GM12878 (cell line): Measurements from ENCODE around the gene NSL1. TPM values are rescaled to one million over a fixed set of nuclear protein-coding genes. Genes with fewer than 3 reads are reported as not detected.

Experiments used
- ATAC-seq: fragments of 200-7000 bp; cut with Tn5 transposase; 3 replicates; pipeline ENCODE4 v1.9.1; 2020; ENCODE audit warnings: mild to moderate bottlenecking, moderate library complexity
- BruUV-seq: library from RNA; stranded (reverse); fragments of 400-500 nt; replicated peaks from 2 replicates; lab custom pipeline; 2021; lab: Mats Ljungman, UMichigan
- CTCF ChIA-PET: fragments of 300-600 bp; sonication (Branson Sonifier 250); formaldehyde crosslinking; extraction: SDS; loops from one replicate; lab custom pipeline; 2021; ENCODE audit warnings: inconsistent platforms; lab: Yijun Ruan, JAX
- POLR2A ChIA-PET: fragments of 350-600 bp; formaldehyde crosslinking; extraction: SDS; loops from one replicate; lab custom pipeline; 2021; ENCODE audit warnings: inconsistent platforms; lab: Charles Lee
- RAD21 ChIA-PET: fragments of 300-600 bp; sonication (Branson Sonifier 250); formaldehyde crosslinking; loops from one replicate; lab custom pipeline; 2023; ENCODE audit warnings: antibody characterized with exemption; ENCODE audit not compliant: unreplicated experiment; lab: Charles Lee
- SMC1A ChIA-PET: fragments of 300-600 bp; sonication (Branson Sonifier 250); formaldehyde crosslinking; loops from one replicate; lab custom pipeline; 2023; ENCODE audit not compliant: unreplicated experiment, uncharacterized antibody; lab: Charles Lee
- DNase-seq: peaks from one replicate; pipeline ENCODE4 v3.0.0-alpha.2; 2011; ENCODE audit warnings: low read depth, low spot score
- FAIRE-seq: peaks from 3 replicates; lab custom pipeline; 2011; peaks lifted over from hg19 to GRCh38; lab: Jason Lieb, UNC
- H2AFZ ChIP-seq: 2 replicates; pipeline ENCODE4 v1.6.0; 2011; ENCODE audit warnings: low read depth, low read length, control low read depth; ENCODE audit not compliant: control insufficient read depth
- H3K27ac ChIP-seq: 2 replicates; pipeline ENCODE4 v1.5.1; 2011; ENCODE audit warnings: control low read depth; ENCODE audit not compliant: control insufficient read depth, insufficient read depth
- H3K27me3 ChIP-seq, 2 experiments: replicated peaks in 1 of 2; 2 replicates each; pipeline versions ENCODE4 v1.6.0 to v1.6.1; 2011; ENCODE audit warnings: low read length in 1 of 2; ENCODE audit not compliant: control insufficient read depth in 2 of 2, insufficient read depth in 2 of 2
- H3K36me3 ChIP-seq, 2 experiments: 2 replicates each; pipeline ENCODE4 v1.5.1; 2011; ENCODE audit warnings: low read length in 1 of 2; ENCODE audit not compliant: control insufficient read depth in 2 of 2, insufficient read depth in 2 of 2
- H3K4me1 ChIP-seq: 2 replicates; pipeline ENCODE4 v1.6.1; 2011; ENCODE audit warnings: mild to moderate bottlenecking, low read length, moderate library complexity, mixed read lengths; ENCODE audit not compliant: control insufficient read depth, insufficient read depth
- H3K4me2 ChIP-seq: 2 replicates; pipeline ENCODE4 v1.6.0; 2011; ENCODE audit warnings: control low read depth; ENCODE audit not compliant: control insufficient read depth, insufficient read depth
- H3K4me3 ChIP-seq: fragments of 200-600 bp; sonication (generic); 2 replicates; pipeline ENCODE4 v1.5.1; 2016
- H3K79me2 ChIP-seq: 2 replicates; pipeline ENCODE4 v1.6.0; 2011; ENCODE audit warnings: low read length; ENCODE audit not compliant: control insufficient read depth, insufficient read depth
- H3K9ac ChIP-seq: 2 replicates; pipeline ENCODE4 v1.8.0; 2011; ENCODE audit warnings: low read length, control low read depth, mixed read lengths; ENCODE audit not compliant: control insufficient read depth, insufficient read depth
- H3K9me3 ChIP-seq: replicated peaks from 3 replicates; pipeline ENCODE4 v1.5.1; 2011; ENCODE audit warnings: mild to moderate bottlenecking, low read length; ENCODE audit not compliant: control insufficient read depth, insufficient read depth
- H4K20me1 ChIP-seq: 2 replicates; pipeline ENCODE4 v1.6.0; 2011; ENCODE audit not compliant: control insufficient read depth, insufficient read depth
- BRCA1 ChIP-seq: IDR thresholded peaks from 2 replicates; pipeline ENCODE4 v1.6.1; 2011; ENCODE audit warnings: low read depth, low read length, improper control_type of control experiment
- CHD4 ChIP-seq: fragments of 200-600 bp; sonication (generic); IDR thresholded peaks from 2 replicates; pipeline ENCODE4 v1.6.1; 2016; ENCODE audit warnings: mild to moderate bottlenecking
- MYC ChIP-seq: IDR thresholded peaks from 2 replicates; pipeline ENCODE4 v1.6.1; 2011; ENCODE audit warnings: mild to moderate bottlenecking, low read length, moderate library complexity, inconsistent platforms; ENCODE audit not compliant: insufficient read depth, insufficient replicate concordance, insufficient read length, severe bottlenecking
- SREBF1 ChIP-seq: IDR thresholded peaks from 2 replicates; pipeline ENCODE4 v1.6.1; 2012; ENCODE audit warnings: mild to moderate bottlenecking, low read length
- SRF ChIP-seq, 2 experiments: IDR thresholded peaks; 2 replicates each; pipeline ENCODE4 v1.6.1; 2011; ENCODE audit warnings: low read depth in 2 of 2, low read length in 2 of 2, mild to moderate bottlenecking in 1 of 2, moderate library complexity in 1 of 2
- WGBS: methylation state at CpG from one replicate; pipeline ENCODE4 v1.1.6; 2016; ENCODE audit warnings: low lambda C conversion rate; ENCODE audit not compliant: insufficient replicate concordance, insufficient coverage; ENCODE audit errors: missing lambda C conversion rate; 5-methylcytosine and 5-hydroxymethylcytosine counted together
- in situ Hi-C: fragments of 300-500 bp; cut with MboI; formaldehyde crosslinking; loops from 9 replicates; pipeline ENCODE4 v1.14.3; 2018; ENCODE audit warnings: mixed read lengths
- intact Hi-C: fragments of 100-400 bp; cut with micrococcal nuclease; formaldehyde crosslinking; loops from one replicate; pipeline ENCODE4 v1.14.2; 2022; ENCODE audit not compliant: unreplicated experiment
- polyA plus RNA-seq, 11 experiments: library from polyadenylated mRNA; depleted of rRNA in 4 of 11; unstranded in 6 of 11; stranded (reverse) in 5 of 11; fragments of >200 nt; fragmentation: Nextera tagmentation in 4 of 11; fragmentation: Illumina TruSeq in 1 of 11; extraction: Ambion mirVana in 4 of 11; extraction: Trizol in 1 of 11; gene quantifications; 1 replicate in 1 of 11; 2 replicates in 10 of 11; pipeline versions ENCODE4 v1.2.1 to v1.2.3, GENCODE V29; 2011 to 2016; ENCODE audit warnings: inconsistent platforms in 2 of 11, missing spikeins in 2 of 11, low read depth in 1 of 11
- total RNA-seq, 4 experiments: library from RNA; depleted of rRNA in 3 of 4; stranded (reverse); fragments of >200 nt in 3 of 4; fragmentation: Illumina TruSeq in 1 of 4; extraction: Trizol in 1 of 4; gene quantifications; 2 replicates each; pipeline versions ENCODE4 v1.2.1 to v1.2.3, GENCODE V29; 2013 to 2021

Gene NSL1
- total and polyA plus RNA-seq, 10 of the 15 experiments (the other 5 are each of a cell fraction or from before 2014, with no cell fraction given) = 36.7 to 74.2 (median 46.4) TPM

GRCh38 chr1:212689196-212689725, 102.3 kb downstream of the NSL1 start:
- ChIA-PET CTCF (interaction anchor here (0.8 to 1.7 kb wide), 5 partner anchors 9 to 25 kb away, joined by 3 to 5 read pairs (median 5); no protein-coding TSS in a partner anchor), RAD21 (interaction anchor here (0.7 to 1.4 kb wide), 3 partner anchors 8 to 212 kb away, joined by 3 to 5 read pairs (median 3); no protein-coding TSS in a partner anchor), POLR2A (interaction anchor here (1.3 kb wide), 1 partner anchor 103 kb away, joined by 7 read pairs; the partner anchor contains the start of genes NSL1 and TATDN3), SMC1A (interaction anchor here (1.5 to 3.2 kb wide), 4 partner anchors 9 to 12 kb away, joined by 6 to 17 read pairs (median 8); no protein-coding TSS in a partner anchor)
- H3K27ac ChIP-seq = no peak overlapping the region
- H3K4me2 ChIP-seq = no peak overlapping the region
- H3K27me3 ChIP-seq = no peaks in the 10 kb centered on the region
- ATAC-seq = no peak
- peaks cover 15% of the 10 kb centered on the region for H3K4me1 ChIP-seq
- no peak overlapping the region for H3K4me3 ChIP-seq
- no peaks in the 10 kb centered on the region for H4K20me1 ChIP-seq
- no peak overlapping the region for H2AFZ ChIP-seq
- no peaks in the 10 kb centered on the region for H3K79me2 ChIP-seq
- intact Hi-C loops (no loop called here), in situ Hi-C loops (no loop called here)
- no peak for DNase-seq
- H3K36me3 ChIP-seq = no peaks in the 10 kb centered on the region; a peak in 1 of 4 replicates
- no peaks in the 10 kb centered on the region for H3K9me3 ChIP-seq
- BruUV-seq = no TSS peak
- FAIRE-seq = no peak
- TF ChIP-seq MYC (no peak), BRCA1 (no peak), CHD4 (no peak), SREBF1 (no peak), SRF (IDR thresholded peaks at IDR 0.05; ENCODE audit: low read depth in 2 of 2, low read length in 2 of 2) (no peak)
- WGBS = 82% methylated on average over 5 of the region's 5 CpGs
- no peak overlapping the region for H3K9ac ChIP-seq
